K562 (cell line): ENCODE data around the gene CLDN5.

ENCODE experiments used
- CHD1 ChIP-seq: fragments of 200-600 bp; sonication (generic); IDR thresholded peaks from one replicate; pipeline ENCODE4 v1.6.1; 2012; ENCODE audit warnings: mild to moderate bottlenecking, moderate library complexity, low read length, inconsistent platforms
- CTCF ChIP-seq, 3 experiments: IDR thresholded peaks in 2 of 3; conservative IDR thresholded peaks in 1 of 3; 2 replicates each; pipeline ENCODE4 v1.5.1; 2011 to 2012; ENCODE audit warnings: low read length in 3 of 3, mild to moderate bottlenecking in 3 of 3, control low read depth in 2 of 3, improper control_type of control experiment in 1 of 3, inconsistent platforms in 1 of 3, low read depth in 1 of 3, mixed read lengths in 1 of 3, moderate library complexity in 1 of 3; ENCODE audit not compliant: insufficient read depth in 2 of 3
- ELF4 ChIP-seq: fragments of 450-650 bp; formaldehyde crosslinking; IDR thresholded peaks from 2 replicates; pipeline ENCODE4 v1.4.0; 2022; ENCODE audit warnings: missing genetic modification characterization
- HOMEZ ChIP-seq: fragments of 250-450 bp; sonication (Bioruptor Pico); IDR thresholded peaks from 2 replicates; pipeline ENCODE4 v1.4.0; 2020; ENCODE audit warnings: mild to moderate bottlenecking, moderate library complexity
- KLF10 ChIP-seq: fragments of 250-450 bp; sonication (Bioruptor Pico); IDR thresholded peaks from 2 replicates; pipeline ENCODE4 v1.6.1; 2021; ENCODE audit warnings: matching md5 sums
- SRSF1 ChIP-seq: fragments of 200-400 bp; formaldehyde crosslinking; IDR thresholded peaks from 2 replicates; pipeline ENCODE4 v1.6.1; 2017; ENCODE audit warnings: mild to moderate bottlenecking, low read depth, low read length, moderate library complexity
- TCFL5 ChIP-seq: fragments of 250-450 bp; sonication (Bioruptor Pico); conservative IDR thresholded peaks from 2 replicates; pipeline ENCODE4 v1.6.1; 2021; ENCODE audit warnings: mild to moderate bottlenecking, moderate library complexity, matching md5 sums
- THRAP3 ChIP-seq: fragments of 450-650 bp; IDR thresholded peaks from 2 replicates; pipeline ENCODE4 v1.6.1; 2016; ENCODE audit warnings: mild to moderate bottlenecking, inconsistent platforms, borderline replicate concordance
- U2AF1 ChIP-seq: fragments of 200-400 bp; formaldehyde crosslinking; optimal IDR thresholded peaks from 2 replicates; pipeline ENCODE3; 2017; ENCODE audit warnings: mild to moderate bottlenecking, low read depth, low read length, moderate library complexity
- ZNF699 ChIP-seq: fragments of 250-450 bp; sonication (Bioruptor Pico); IDR thresholded peaks from 2 replicates; pipeline ENCODE4 v1.8.0; 2021; ENCODE audit warnings: mild to moderate bottlenecking, moderate library complexity; ENCODE audit not compliant: insufficient replicate concordance
- ZNF780A ChIP-seq: fragments of 250-450 bp; sonication (Bioruptor Pico); IDR thresholded peaks from 2 replicates; pipeline ENCODE4 v1.5.0; 2021; ENCODE audit warnings: mild to moderate bottlenecking

- TF ChIP-seq ZNF780A (CRISPR knock-in tag), result no peak
- no peak for TF ChIP-seq SRSF1
- no peak for TF ChIP-seq CHD1
- TF ChIP-seq THRAP3, result no peak
- no peak for TF ChIP-seq U2AF1
- TF ChIP-seq KLF10, result no peak
- TF ChIP-seq CTCF (IDR thresholded peaks at IDR 0.05 in 2 of 3, conservative IDR thresholded peaks at IDR 0.05 in 1 of 3; ENCODE audit: insufficient read depth in 2 of 3, low read depth in 1 of 3, low read length in 3 of 3), result no peak
- TF ChIP-seq ELF4, result no peak
- no peak for TF ChIP-seq TCFL5 (CRISPR knock-in tag)
- TF ChIP-seq ZNF699 (CRISPR knock-in tag), result no peak
- no peak for TF ChIP-seq HOMEZ
Measured at GRCh38 chr22:19480789-19481188, 43.4 kb downstream of the CLDN5 start.
